Ovary (tissue), 9 donors: ENCODE results near the gene WNT6. TPM values are rescaled to one million over a fixed set of nuclear protein-coding genes. Genes with fewer than 3 reads are reported as not detected.

Source experiments
- DNase-seq, 5 donors: peaks; one replicate each; pipeline ENCODE4 v3.0.0-alpha.2; 2019 to 2020
- H3K27ac ChIP-seq, 2 donors: fragments of 200-600 bp; one replicate each; pipeline versions ENCODE4 v1.5.1 to v1.8.0; 2019 to 2022
- H3K27me3 ChIP-seq: fragments of 200-600 bp; one replicate; pipeline ENCODE4 v1.8.0; 2022
- H3K36me3 ChIP-seq: fragments of 200-600 bp; sonication (generic); one replicate; pipeline ENCODE4 v1.5.1; 2019
- H3K4me1 ChIP-seq: one replicate; pipeline ENCODE4 v1.8.1; 2013; ENCODE audit warnings: mild to moderate bottlenecking, moderate library complexity; ENCODE audit not compliant: insufficient read depth
- H3K4me3 ChIP-seq: fragments of 200-600 bp; sonication (generic); one replicate; pipeline ENCODE4 v1.5.1; 2017
- H3K9me3 ChIP-seq, 2 donors: fragments of 200-600 bp in 1 of 2; sonication (generic) in 1 of 2; one replicate each; pipeline versions ENCODE4 v1.5.1 to v1.8.1; 2013 to 2019; ENCODE audit warnings: mild to moderate bottlenecking in 1 of 2, moderate library complexity in 1 of 2
- CTCF ChIP-seq, 3 donors: fragments of 450-650 bp in 2 of 3; fragments of 200-600 bp in 1 of 3; IDR thresholded peaks; one replicate each; pipeline versions ENCODE4 v1.5.1 to v1.8.0; 2016 to 2022; ENCODE audit warnings: antibody characterized with exemption in 3 of 3, mild to moderate bottlenecking in 1 of 3
- EP300 ChIP-seq: sonication (generic); formaldehyde crosslinking; IDR thresholded peaks from one replicate; pipeline ENCODE4 v1.6.1; 2017; ENCODE audit warnings: antibody characterized with exemption
- POLR2A ChIP-seq: fragments of 450-650 bp; IDR thresholded peaks from one replicate; pipeline ENCODE4 v1.6.1; 2017; ENCODE audit warnings: antibody characterized with exemption, mild to moderate bottlenecking, moderate library complexity
- WGBS, 3 donors: extraction: QIAGEN DNeasy Blood & Tissue Kit in 1 of 3; methylation state at CpG; one replicate each; pipeline versions ENCODE4 v1.1.5 to v1.1.7; 2013 to 2017; 5-methylcytosine and 5-hydroxymethylcytosine counted together
- intact Hi-C, 4 donors: fragments of 100-400 bp; cut with DNase I; formaldehyde crosslinking; loops; one replicate each; pipeline versions ENCODE4 v1.11.0 to v1.15.1; 2022 to 2023
- polyA plus RNA-seq, 2 donors: library from polyadenylated mRNA; stranded (reverse); fragments of 200-250 nt in 1 of 2; fragments of 350-450 nt in 1 of 2; fragmentation: Illumina TruSeq in 1 of 2; extraction: RNeasy Lipid Tissue Mini Kit (QIAGEN cat#74804) in 1 of 2; gene quantifications; one replicate each; pipeline ENCODE4 v1.2.3, GENCODE V29; 2013 to 2014
- total RNA-seq, 7 donors: library from RNA; depleted of rRNA in 2 of 7; stranded (reverse); fragments of >200 nt in 2 of 7; fragmentation: NEBNext Ultra II Directional in 3 of 7; extraction: Animal tissue kit (Norgen Biotek cat#: 25700) in 3 of 7; gene quantifications; one replicate each; pipeline versions ENCODE4 v1.1.0 to v1.2.4, GENCODE V29; 2016 to 2023
- donor health status: DM: no; HTN: no; CAD: no; lungs with moderate emphysema.
- donor health status: DM: no; HTN: no; CAD: no.
- donor health status: Bipolar disorder and iron deficiency.
- donor health status: DM: yes; HTN: yes; CAD: no.
- donor health status: DM: no; HTN: no; CAD: no.
- donor health status: DM: yes; HTN: yes; CAD: no.

The WNT6 gene
- total and polyA plus RNA-seq, 9 donors: 0.13 to 4.5 (median 2.0) TPM

GRCh38 chr2:218827701-218828476, 31.7 kb upstream of the WNT6 start:
- no peaks in the 10 kb centered on the region for H3K36me3 ChIP-seq
- H3K27ac ChIP-seq: no peak overlapping the region
- DNase-seq: no peak
- 63 to 73% (median 67%) methylated on average over 14 of the region's 14 CpGs for WGBS, 3 donors
- no peaks in the 10 kb centered on the region for H3K9me3 ChIP-seq
- no peaks in the 10 kb centered on the region for H3K27me3 ChIP-seq
- no peak overlapping the region for H3K4me3 ChIP-seq
- intact Hi-C loops: loop anchor here in 1 of 4 donors (10.0 kb wide), 1 partner anchor 93 kb away; no protein-coding TSS in a partner anchor
- TF ChIP-seq CTCF (IDR thresholded peaks at IDR 0.05): no peak
- no peak for TF ChIP-seq EP300
- TF ChIP-seq POLR2A: no peak
- H3K4me1 ChIP-seq: no peaks in the 10 kb centered on the region

- WGBS, 3 donors: 38 to 66% (median 65%) methylated on average over 4 of the region's 4 CpGs
- no peak for DNase-seq
Measured at GRCh38 chr2:218828477-218828778, 31.2 kb upstream of the WNT6 start.

DNA sequence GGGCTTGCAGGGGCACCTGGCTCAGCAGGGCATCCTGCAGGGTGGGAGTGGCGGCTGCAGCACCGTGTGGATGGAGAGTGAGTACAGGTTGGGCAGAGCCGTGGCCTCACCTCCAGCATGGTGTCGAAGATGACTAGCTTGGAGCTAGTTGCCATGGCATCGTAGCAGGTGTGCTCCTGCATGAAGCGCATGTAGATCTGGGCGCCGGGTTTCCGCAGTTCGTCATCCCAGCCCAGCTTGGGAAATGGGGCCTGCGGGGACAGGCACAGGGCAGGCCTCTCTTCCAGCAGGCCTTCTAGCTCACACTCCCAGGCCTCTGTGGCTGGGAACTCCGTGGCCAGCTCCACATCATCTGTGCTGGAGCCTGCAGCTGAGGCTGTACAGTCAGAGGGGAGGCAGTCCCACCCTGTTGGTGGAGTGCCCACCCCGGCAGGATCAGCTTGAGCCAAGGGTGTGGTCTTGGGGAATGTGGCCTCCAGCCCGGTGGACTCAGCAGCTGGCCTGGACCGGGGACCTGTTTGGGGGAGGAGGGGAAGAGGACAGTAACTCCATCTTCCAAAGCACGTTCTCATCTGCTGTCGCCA, 29.6 kb upstream of the WNT6 start:
- Histone ChIP-seq H3K9me3 (no peaks in the 10 kb centered on the region), H3K4me1 (no peaks in the 10 kb centered on the region), H3K4me3 (no peak overlapping the region), H3K27me3 (no peaks in the 10 kb centered on the region), H3K27ac (no peak overlapping the region), H3K36me3 (no peaks in the 10 kb centered on the region)
- WGBS, 3 donors: 65 to 74% (median 72%) methylated on average over 17 of the region's 17 CpGs
- intact Hi-C loops: loop anchor here in 1 of 4 donors (10.0 kb wide), 1 partner anchor 95 kb away; no protein-coding TSS in a partner anchor
- TF ChIP-seq CTCF (IDR thresholded peaks at IDR 0.05) (no peak), EP300 (no peak), POLR2A (no peak)
- no peak for DNase-seq

More at GRCh38 chr2:218828477-218828778, 31.2 kb upstream of the WNT6 start:
- Histone ChIP-seq H3K27me3 (no peaks in the 10 kb centered on the region), H3K4me3 (no peak overlapping the region), H3K4me1 (no peaks in the 10 kb centered on the region), H3K9me3 (no peaks in the 10 kb centered on the region), H3K36me3 (no peaks in the 10 kb centered on the region), H3K27ac (no peak overlapping the region)
- no peak for TF ChIP-seq CTCF (IDR thresholded peaks at IDR 0.05)
- TF ChIP-seq POLR2A: no peak
- no peak for TF ChIP-seq EP300
- intact Hi-C loops: loop anchor here in 1 of 4 donors (10.0 kb wide), 1 partner anchor 94 kb away; no protein-coding TSS in a partner anchor

- H3K9me3 ChIP-seq: no peaks in the 10 kb centered on the region
- TF ChIP-seq EP300 (no peak), POLR2A (no peak), CTCF (IDR thresholded peaks at IDR 0.05) (no peak)
- no peaks in the 10 kb centered on the region for H3K36me3 ChIP-seq
- 25 to 37% (median 26%) methylated on average over 3 of the region's 3 CpGs for WGBS, 3 donors
- intact Hi-C loops: no loop called here
- no peaks in the 10 kb centered on the region for H3K4me1 ChIP-seq
- no peak for DNase-seq
- H3K4me3 ChIP-seq: no peak overlapping the region
- H3K27ac ChIP-seq: no peak overlapping the region
- H3K27me3 ChIP-seq: no peaks in the 10 kb centered on the region
Measured at GRCh38 chr2:218830526-218831306, 28.9 kb upstream of the WNT6 start.
